ENCODE data around the gene BPI.
"Not testable (repeated sequence)": the region's sequence is repeated elsewhere in the genome, so short reads cannot be mapped to it uniquely, and the experiment has no call there.

Gene BPI

GRCh38 chr20:38357653-38358207 is 53.8 kb downstream of the BPI start:
- no peak for DNase-seq (ENCODE audit: low read depth in 2 of 2, low spot score in 1 of 2)

GRCh38 chr20:38358556-38358955 is 54.6 kb downstream of the BPI start:
- no peak for DNase-seq (ENCODE audit: low read depth in 2 of 2, low spot score in 1 of 2)

GRCh38 chr20:38363004-38363747 is 59.2 kb downstream of the BPI start:
- no peak for DNase-seq (ENCODE audit: low read depth in 2 of 2, low spot score in 1 of 2)

- no peak for DNase-seq (ENCODE audit: low read depth in 2 of 2, low spot score in 1 of 2)
These were observed 65.4 kb downstream of the BPI start for GRCh38 chr20:38369389-38369788.

GRCh38 chr20:38372806-38373205 is 68.8 kb downstream of the BPI start:
- no peak for DNase-seq (ENCODE audit: low read depth in 2 of 2, low spot score in 1 of 2)

- no peak for DNase-seq (ENCODE audit: low read depth in 2 of 2, low spot score in 1 of 2)
These were observed 69.4 kb downstream of the BPI start for GRCh38 chr20:38373231-38373867.

GRCh38 chr20:38373898-38374297 is 69.9 kb downstream of the BPI start:
- no peak for DNase-seq (ENCODE audit: low read depth in 2 of 2, low spot score in 1 of 2)

- DNase-seq (ENCODE audit: low read depth in 2 of 2, low spot score in 1 of 2) = no peak
These were observed 73.2 kb downstream of the BPI start for GRCh38 chr20:38377039-38377685.

- not testable (repeated sequence) for DNase-seq (ENCODE audit: low read depth in 2 of 2, low spot score in 1 of 2)
These were observed 73.9 kb downstream of the BPI start for GRCh38 chr20:38377838-38378237.

- no peak for DNase-seq (ENCODE audit: low read depth in 2 of 2, low spot score in 1 of 2)
These were observed 79.2 kb downstream of the BPI start for GRCh38 chr20:38383147-38383546.

- DNase-seq (ENCODE audit: low read depth in 2 of 2, low spot score in 1 of 2) = no peak
These were observed 82.0 kb downstream of the BPI start for GRCh38 chr20:38386004-38386403.

- no peak for DNase-seq (ENCODE audit: low read depth in 2 of 2, low spot score in 1 of 2)
These were observed 82.9 kb downstream of the BPI start for GRCh38 chr20:38386851-38387250.
